ENCODE measurements around the gene PRKCH. TPM values are rescaled to one million over a fixed set of nuclear protein-coding genes. Genes with fewer than 3 reads are reported as not detected.

Gene PRKCH
- total RNA-seq, 2 experiments from 2014 or later: 0.85 to 2.3 TPM

GRCh38 chr14:61379639-61380184 lies 58.3 kb downstream of the PRKCH start:
- Histone ChIP-seq H2AFZ (ENCODE audit: low read length) (no peak overlapping the region), H3K9me3 (ENCODE audit: low read length) (peaks cover 4% of the 10 kb centered on the region), H3K27ac (ENCODE audit: low read depth, low read length, poor library complexity, severe bottlenecking) (no peak overlapping the region), H3K36me3 (ENCODE audit: insufficient read depth, low read length) (no peaks in the 10 kb centered on the region), H4K20me1 (ENCODE audit: insufficient read depth, low read length) (no peaks in the 10 kb centered on the region), H3K4me2 (ENCODE audit: low read length) (no peak overlapping the region), H3K79me2 (ENCODE audit: insufficient read depth, low read depth, low read length) (no peaks in the 10 kb centered on the region), H3K4me3 (ENCODE audit: low read depth, low read length, poor library complexity, severe bottlenecking) (no peak overlapping the region), H3K9me2 (ENCODE audit: insufficient read depth, low read length) (no peaks in the 10 kb centered on the region), H3K4me1 (ENCODE audit: insufficient read depth, low read length, poor library complexity, severe bottlenecking) (no peaks in the 10 kb centered on the region)
- POLR2A ChIA-PET: interaction anchor here (0.9 to 1.0 kb wide), 2 partner anchors 9 to 20 kb away, joined by 3 to 4 read pairs; no protein-coding TSS in a partner anchor
- intact Hi-C loops (cut with micrococcal nuclease; ENCODE audit: unreplicated experiment): no loop called here
- no TSS peak for BruUV-seq (replicated peaks)
- no peak for TF ChIP-seq EZH2phosphoT487 (IDR thresholded peaks at IDR 0.05; ENCODE audit: borderline replicate concordance, low read depth, low read length)
- TF ChIP-seq, protein P1, sequence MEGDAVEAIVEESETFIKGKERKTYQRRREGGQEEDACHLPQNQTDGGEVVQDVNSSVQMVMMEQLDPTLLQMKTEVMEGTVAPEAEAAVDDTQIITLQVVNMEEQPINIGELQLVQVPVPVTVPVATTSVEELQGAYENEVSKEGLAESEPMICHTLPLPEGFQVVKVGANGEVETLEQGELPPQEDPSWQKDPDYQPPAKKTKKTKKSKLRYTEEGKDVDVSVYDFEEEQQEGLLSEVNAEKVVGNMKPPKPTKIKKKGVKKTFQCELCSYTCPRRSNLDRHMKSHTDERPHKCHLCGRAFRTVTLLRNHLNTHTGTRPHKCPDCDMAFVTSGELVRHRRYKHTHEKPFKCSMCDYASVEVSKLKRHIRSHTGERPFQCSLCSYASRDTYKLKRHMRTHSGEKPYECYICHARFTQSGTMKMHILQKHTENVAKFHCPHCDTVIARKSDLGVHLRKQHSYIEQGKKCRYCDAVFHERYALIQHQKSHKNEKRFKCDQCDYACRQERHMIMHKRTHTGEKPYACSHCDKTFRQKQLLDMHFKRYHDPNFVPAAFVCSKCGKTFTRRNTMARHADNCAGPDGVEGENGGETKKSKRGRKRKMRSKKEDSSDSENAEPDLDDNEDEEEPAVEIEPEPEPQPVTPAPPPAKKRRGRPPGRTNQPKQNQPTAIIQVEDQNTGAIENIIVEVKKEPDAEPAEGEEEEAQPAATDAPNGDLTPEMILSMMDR (conservative IDR thresholded peaks at IDR 0.05; ENCODE audit: low read length): no peak
- peak; percentile 10 for DNase-seq (ENCODE audit: low spot score)
- CTCF ChIA-PET (ENCODE audit: unreplicated experiment): interaction anchor here (0.6 kb wide), 1 partner anchor 147 kb away, joined by 3 read pairs; no protein-coding TSS in a partner anchor

DNA sequence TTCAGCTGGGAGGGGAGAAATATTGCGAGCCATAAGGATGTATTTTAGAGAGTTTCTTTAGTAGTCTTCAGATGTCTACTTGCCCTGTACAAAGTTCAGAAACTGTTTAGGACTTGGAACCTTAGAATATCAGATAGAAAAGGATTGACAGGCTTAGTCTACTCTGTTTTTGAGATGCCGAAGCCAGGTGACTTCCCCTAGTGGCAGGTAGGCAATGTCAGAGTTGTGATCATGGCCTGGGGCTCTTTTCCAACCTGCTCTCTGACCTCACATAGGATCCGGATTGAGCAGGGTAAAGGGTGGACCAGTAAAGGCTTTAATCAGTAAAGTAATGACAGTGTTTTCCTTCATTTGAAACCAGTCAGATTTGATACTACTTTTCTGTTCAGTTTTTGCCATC lies 59.6 kb downstream of the PRKCH start:
- Histone ChIP-seq H3K9me2 (ENCODE audit: insufficient read depth, low read length) (no peaks in the 10 kb centered on the region), H3K36me3 (ENCODE audit: insufficient read depth, low read length) (no peaks in the 10 kb centered on the region), H4K20me1 (ENCODE audit: insufficient read depth, low read length) (no peaks in the 10 kb centered on the region), H3K9me3 (ENCODE audit: low read length) (no peaks in the 10 kb centered on the region), H3K27ac (ENCODE audit: low read depth, low read length, poor library complexity, severe bottlenecking) (no peak overlapping the region), H3K79me2 (ENCODE audit: insufficient read depth, low read depth, low read length) (no peaks in the 10 kb centered on the region), H2AFZ (ENCODE audit: low read length) (no peak overlapping the region), H3K4me2 (ENCODE audit: low read length) (no peak overlapping the region), H3K4me1 (ENCODE audit: insufficient read depth, low read length, poor library complexity, severe bottlenecking) (no peaks in the 10 kb centered on the region), H3K4me3 (ENCODE audit: low read depth, low read length, poor library complexity, severe bottlenecking) (no peak overlapping the region)
- ChIA-PET CTCF (ENCODE audit: unreplicated experiment) (no interaction called here), POLR2A (no interaction called here)
- intact Hi-C loops (cut with micrococcal nuclease; ENCODE audit: unreplicated experiment): no loop called here
- no peak for TF ChIP-seq EZH2phosphoT487 (IDR thresholded peaks at IDR 0.05; ENCODE audit: borderline replicate concordance, low read depth, low read length)
- TF ChIP-seq, protein P1 (conservative IDR thresholded peaks at IDR 0.05; ENCODE audit: low read length): no peak
- BruUV-seq (replicated peaks): no TSS peak
- DNase-seq (ENCODE audit: low spot score): no peak

GRCh38 chr14:61381553-61381952 lies 60.2 kb downstream of the PRKCH start:
- Histone ChIP-seq H4K20me1 (ENCODE audit: insufficient read depth, low read length) (no peaks in the 10 kb centered on the region), H3K27ac (ENCODE audit: low read depth, low read length, poor library complexity, severe bottlenecking) (no peak overlapping the region), H3K4me1 (ENCODE audit: insufficient read depth, low read length, poor library complexity, severe bottlenecking) (no peaks in the 10 kb centered on the region), H2AFZ (ENCODE audit: low read length) (no peak overlapping the region), H3K36me3 (ENCODE audit: insufficient read depth, low read length) (no peaks in the 10 kb centered on the region), H3K79me2 (ENCODE audit: insufficient read depth, low read depth, low read length) (no peaks in the 10 kb centered on the region), H3K4me3 (ENCODE audit: low read depth, low read length, poor library complexity, severe bottlenecking) (no peak overlapping the region), H3K9me3 (ENCODE audit: low read length) (no peaks in the 10 kb centered on the region), H3K4me2 (ENCODE audit: low read length) (no peak overlapping the region), H3K9me2 (ENCODE audit: insufficient read depth, low read length) (no peaks in the 10 kb centered on the region)
- no TSS peak for BruUV-seq (replicated peaks)
- intact Hi-C loops (cut with micrococcal nuclease; ENCODE audit: unreplicated experiment): no loop called here
- TF ChIP-seq EZH2phosphoT487 (IDR thresholded peaks at IDR 0.05; ENCODE audit: borderline replicate concordance, low read depth, low read length): no peak
- TF ChIP-seq, protein P1 (conservative IDR thresholded peaks at IDR 0.05; ENCODE audit: low read length): no peak
- ChIA-PET POLR2A (interaction anchor here (0.6 to 0.8 kb wide), 2 partner anchors 13 to 17 kb away, joined by 3 read pairs; no protein-coding TSS in a partner anchor), CTCF (ENCODE audit: unreplicated experiment) (no interaction called here)
- DNase-seq (ENCODE audit: low spot score): no peak
